K562 (cell line): ENCODE data around the gene MARCHF7. TPM values are rescaled to one million over a fixed set of nuclear protein-coding genes. Genes with fewer than 3 reads are reported as not detected.

Source experiments
- CC2D1A ChIP-seq: fragments of 450-650 bp; IDR thresholded peaks from 2 replicates; pipeline ENCODE4 v1.6.1; 2017; ENCODE audit warnings: mild to moderate bottlenecking
- ESRRB ChIP-seq: fragments of 250-450 bp; sonication (Bioruptor Pico); IDR thresholded peaks from 2 replicates; pipeline ENCODE4 v1.5.0; 2020; ENCODE audit warnings: mild to moderate bottlenecking, moderate library complexity, borderline replicate concordance
- FOXJ2 ChIP-seq: fragments of 200-800 bp; sonication (Bioruptor generic); IDR thresholded peaks from 2 replicates; pipeline ENCODE4 v1.6.1; 2016; ENCODE audit warnings: missing genetic modification characterization, missing compliant biosample characterization
- KAT8 ChIP-seq: fragments of 450-650 bp; IDR thresholded peaks from 2 replicates; pipeline ENCODE4 v1.6.1; 2016; ENCODE audit warnings: low read depth, mild to moderate bottlenecking
- PTRF ChIP-seq: fragments of 450-650 bp; IDR thresholded peaks from 2 replicates; pipeline ENCODE4 v1.6.1; 2016; ENCODE audit warnings: mild to moderate bottlenecking, missing genetic modification characterization, missing compliant biosample characterization
- SRSF7 ChIP-seq: fragments of 200-400 bp; formaldehyde crosslinking; optimal IDR thresholded peaks from 2 replicates; pipeline ENCODE3; 2017; ENCODE audit warnings: mild to moderate bottlenecking, low read depth, low read length
- TAF1 ChIP-seq: IDR thresholded peaks from 2 replicates; pipeline ENCODE4 v1.6.1; 2011; ENCODE audit warnings: mild to moderate bottlenecking, low read length, moderate library complexity; ENCODE audit not compliant: insufficient read depth, control insufficient read depth, severe bottlenecking; ENCODE audit errors: extremely low read depth
- ZNF668 ChIP-seq: fragments of 250-450 bp; sonication (Bioruptor Pico); IDR thresholded peaks from 2 replicates; pipeline ENCODE4 v1.8.0; 2022; ENCODE audit warnings: mild to moderate bottlenecking, inconsistent platforms
- ZZZ3 ChIP-seq: fragments of 450-650 bp; IDR thresholded peaks from 2 replicates; pipeline ENCODE4 v1.6.1; 2016; ENCODE audit warnings: antibody characterized with exemption, mild to moderate bottlenecking, moderate library complexity
- polyA plus RNA-seq, 8 experiments: library from polyadenylated mRNA; depleted of rRNA in 4 of 8; stranded (reverse) in 5 of 8; unstranded in 3 of 8; fragments of >200 nt; fragmentation: Nextera tagmentation in 2 of 8; fragmentation: Illumina TruSeq in 1 of 8; extraction: Ambion mirVana in 2 of 8; extraction: Trizol in 1 of 8; gene quantifications; 2 replicates each; pipeline versions ENCODE4 v1.2.1 to v1.2.3, GENCODE V29; 2011 to 2014; ENCODE audit warnings: inconsistent platforms in 1 of 8, missing spikeins in 1 of 8
- total RNA-seq, 7 experiments: library from RNA; depleted of rRNA in 6 of 7; stranded (reverse); fragments of >200 nt in 6 of 7; fragmentation: Illumina TruSeq in 2 of 7; extraction: Trizol in 2 of 7; gene quantifications; 2 replicates each; pipeline versions ENCODE4 v1.2.1 to v1.2.3, GENCODE V29; 2011 to 2021; ENCODE audit warnings: low replicate concordance in 1 of 7
- TF ChIP-seq, protein P1 (sequence below), 2 experiments: fragments of 450-650 bp; IDR thresholded peaks; 2 replicates each; pipeline ENCODE4 v1.6.1; 2016; ENCODE audit warnings: mild to moderate bottlenecking in 2 of 2, borderline replicate concordance in 1 of 2, low read depth in 1 of 2, moderate library complexity in 1 of 2
- TF ChIP-seq, protein P2 (sequence below): fragments of 250-450 bp; sonication (Bioruptor Pico); IDR thresholded peaks from 2 replicates; pipeline ENCODE4 v1.4.0; 2020; ENCODE audit warnings: mild to moderate bottlenecking, moderate library complexity

Gene MARCHF7
- total and polyA plus RNA-seq, 9 of the 15 experiments (the other 6 are each of a cell fraction or from before 2014, with no cell fraction given): 58.2 to 137 (median 86.7) TPM

DNA sequence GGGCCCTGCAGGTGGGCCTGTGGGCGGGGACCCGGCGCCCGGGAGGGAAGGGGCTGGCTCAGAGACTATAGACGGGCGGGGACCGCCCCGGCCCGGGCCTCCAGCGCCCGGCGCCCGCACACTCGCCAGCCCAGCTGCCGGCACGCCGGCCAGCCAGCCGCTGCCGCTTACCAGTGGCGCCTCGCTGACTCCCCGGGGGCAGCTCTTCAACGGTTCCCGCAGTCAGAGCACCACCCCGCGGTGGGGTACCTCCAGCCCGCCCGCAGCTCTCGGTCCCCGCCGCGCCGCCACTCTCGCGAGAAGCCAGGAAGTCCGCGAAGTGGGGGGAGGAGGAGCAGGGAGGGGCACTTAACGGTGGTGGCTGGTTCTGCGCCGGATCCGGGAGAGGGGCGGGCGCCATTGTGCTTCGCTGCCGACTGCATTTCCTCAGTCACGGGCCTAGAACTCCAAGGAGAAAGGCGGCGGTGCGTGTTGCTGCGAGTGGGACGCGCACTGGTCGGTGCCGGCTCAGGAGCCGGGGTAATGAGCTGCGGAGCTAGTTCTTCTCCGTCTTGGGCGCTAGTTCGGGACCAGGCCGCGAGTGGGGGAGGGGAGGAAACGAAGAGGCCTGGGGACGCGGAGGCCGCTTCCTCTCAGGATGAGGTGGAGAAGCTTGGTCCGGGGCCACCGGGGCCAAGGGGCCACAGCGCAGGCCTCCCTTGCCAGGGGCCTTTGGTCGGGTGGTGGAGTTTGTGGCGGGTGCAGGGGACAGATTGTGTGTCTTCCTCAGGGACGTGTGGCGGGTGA is at the start of gene MARCHF7 (continued):
- TF ChIP-seq, protein P1, sequence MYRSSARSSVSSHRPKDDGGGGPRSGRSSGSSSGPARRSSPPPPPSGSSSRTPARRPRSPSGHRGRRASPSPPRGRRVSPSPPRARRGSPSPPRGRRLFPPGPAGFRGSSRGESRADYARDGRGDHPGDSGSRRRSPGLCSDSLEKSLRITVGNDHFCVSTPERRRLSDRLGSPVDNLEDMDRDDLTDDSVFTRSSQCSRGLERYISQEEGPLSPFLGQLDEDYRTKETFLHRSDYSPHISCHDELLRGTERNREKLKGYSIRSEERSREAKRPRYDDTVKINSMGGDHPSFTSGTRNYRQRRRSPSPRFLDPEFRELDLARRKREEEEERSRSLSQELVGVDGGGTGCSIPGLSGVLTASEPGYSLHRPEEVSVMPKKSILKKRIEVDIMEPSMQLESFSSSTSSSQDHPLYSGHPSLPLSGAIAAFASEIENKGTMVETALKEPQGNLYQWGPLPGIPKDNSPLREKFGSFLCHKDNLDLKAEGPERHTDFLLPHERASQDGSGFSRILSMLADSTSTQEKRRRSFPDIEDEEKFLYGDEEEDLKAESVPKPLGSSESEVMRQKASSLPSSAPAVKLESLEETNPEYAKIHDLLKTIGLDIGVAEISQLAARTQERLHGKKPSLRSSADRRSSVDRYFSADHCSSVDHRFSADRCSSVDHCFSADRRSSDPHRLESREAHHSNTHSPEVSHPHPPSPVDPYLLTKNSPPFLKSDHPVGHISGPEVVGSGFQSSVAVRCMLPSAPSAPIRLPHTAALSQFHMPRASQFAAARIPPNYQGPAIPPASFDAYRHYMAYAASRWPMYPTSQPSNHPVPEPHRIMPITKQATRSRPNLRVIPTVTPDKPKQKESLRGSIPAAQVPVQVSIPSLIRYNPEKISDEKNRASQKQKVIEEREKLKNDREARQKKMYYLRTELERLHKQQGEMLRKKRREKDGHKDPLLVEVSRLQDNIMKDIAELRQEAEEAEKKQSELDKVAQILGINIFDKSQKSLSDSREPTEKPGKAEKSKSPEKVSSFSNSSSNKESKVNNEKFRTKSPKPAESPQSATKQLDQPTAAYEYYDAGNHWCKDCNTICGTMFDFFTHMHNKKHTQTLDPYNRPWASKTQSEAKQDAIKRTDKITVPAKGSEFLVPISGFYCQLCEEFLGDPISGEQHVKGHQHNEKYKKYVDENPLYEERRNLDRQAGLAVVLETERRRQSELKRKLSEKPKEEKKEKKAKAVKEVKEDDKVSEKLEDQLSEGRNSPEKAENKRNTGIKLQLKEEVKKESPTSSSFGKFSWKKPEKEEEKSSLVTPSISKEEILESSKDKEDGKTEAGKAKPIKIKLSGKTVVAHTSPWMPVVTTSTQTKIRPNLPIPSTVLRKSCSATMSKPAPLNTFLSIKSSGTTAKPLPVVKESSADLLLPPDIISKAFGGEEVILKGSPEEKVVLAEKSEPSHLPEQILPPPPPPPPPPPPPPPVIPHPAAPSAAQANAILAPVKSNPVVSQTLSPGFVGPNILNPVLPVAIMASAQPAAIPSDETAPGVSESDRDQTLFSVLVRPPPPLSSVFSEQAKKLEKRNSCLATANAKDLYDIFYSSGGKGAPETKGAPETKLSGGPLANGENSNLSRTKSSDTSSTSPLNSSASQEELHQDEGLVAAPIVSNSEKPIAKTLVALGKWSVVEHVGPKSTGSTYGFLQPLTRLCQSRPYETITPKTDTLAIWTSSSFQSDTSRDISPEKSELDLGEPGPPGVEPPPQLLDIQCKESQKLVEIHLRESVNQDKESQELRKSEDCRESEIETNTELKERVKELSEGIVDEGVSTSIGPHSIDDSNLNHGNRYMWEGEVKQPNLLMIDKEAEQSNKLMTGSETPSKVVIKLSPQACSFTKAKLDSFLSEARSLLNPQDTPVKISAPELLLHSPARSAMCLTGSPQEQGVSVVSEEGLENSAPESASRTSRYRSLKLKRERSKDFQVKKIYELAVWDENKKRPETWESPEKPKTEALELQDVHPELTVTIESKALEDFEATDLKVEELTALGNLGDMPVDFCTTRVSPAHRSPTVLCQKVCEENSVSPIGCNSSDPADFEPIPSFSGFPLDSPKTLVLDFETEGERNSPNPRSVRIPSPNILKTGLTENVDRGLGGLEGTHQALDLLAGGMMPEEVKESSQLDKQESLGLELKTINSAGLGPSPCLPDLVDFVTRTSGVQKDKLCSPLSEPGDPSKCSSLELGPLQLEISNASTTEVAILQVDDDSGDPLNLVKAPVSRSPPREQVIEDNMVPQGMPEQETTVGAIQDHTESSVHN (IDR thresholded peaks at IDR 0.05; ENCODE audit: borderline replicate concordance in 1 of 2, low read depth in 1 of 2): no peak
- TF ChIP-seq SRSF7 (no peak), FOXJ2 (tag) (peak; percentile 62; the same call in 1 of the 2 replicates), ESRRB (CRISPR knock-in tag) (no peak), CC2D1A (peak; percentile 91), ZNF668 (CRISPR knock-in tag) (no peak), ZZZ3 (peak; percentile 92), PTRF (tag) (no peak), KAT8 (no peak), TAF1 (peak; percentile 93)
- TF ChIP-seq, protein P2, sequence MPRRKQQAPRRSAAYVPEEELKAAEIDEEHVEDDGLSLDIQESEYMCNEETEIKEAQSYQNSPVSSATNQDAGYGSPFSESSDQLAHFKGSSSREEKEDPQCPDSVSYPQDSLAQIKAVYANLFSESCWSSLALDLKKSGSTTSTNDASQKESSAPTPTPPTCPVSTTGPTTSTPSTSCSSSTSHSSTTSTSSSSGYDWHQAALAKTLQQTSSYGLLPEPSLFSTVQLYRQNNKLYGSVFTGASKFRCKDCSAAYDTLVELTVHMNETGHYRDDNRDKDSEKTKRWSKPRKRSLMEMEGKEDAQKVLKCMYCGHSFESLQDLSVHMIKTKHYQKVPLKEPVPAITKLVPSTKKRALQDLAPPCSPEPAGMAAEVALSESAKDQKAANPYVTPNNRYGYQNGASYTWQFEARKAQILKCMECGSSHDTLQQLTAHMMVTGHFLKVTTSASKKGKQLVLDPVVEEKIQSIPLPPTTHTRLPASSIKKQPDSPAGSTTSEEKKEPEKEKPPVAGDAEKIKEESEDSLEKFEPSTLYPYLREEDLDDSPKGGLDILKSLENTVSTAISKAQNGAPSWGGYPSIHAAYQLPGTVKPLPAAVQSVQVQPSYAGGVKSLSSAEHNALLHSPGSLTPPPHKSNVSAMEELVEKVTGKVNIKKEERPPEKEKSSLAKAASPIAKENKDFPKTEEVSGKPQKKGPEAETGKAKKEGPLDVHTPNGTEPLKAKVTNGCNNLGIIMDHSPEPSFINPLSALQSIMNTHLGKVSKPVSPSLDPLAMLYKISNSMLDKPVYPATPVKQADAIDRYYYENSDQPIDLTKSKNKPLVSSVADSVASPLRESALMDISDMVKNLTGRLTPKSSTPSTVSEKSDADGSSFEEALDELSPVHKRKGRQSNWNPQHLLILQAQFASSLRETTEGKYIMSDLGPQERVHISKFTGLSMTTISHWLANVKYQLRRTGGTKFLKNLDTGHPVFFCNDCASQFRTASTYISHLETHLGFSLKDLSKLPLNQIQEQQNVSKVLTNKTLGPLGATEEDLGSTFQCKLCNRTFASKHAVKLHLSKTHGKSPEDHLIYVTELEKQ (CRISPR knock-in tag): no peak
